PFSK-1 (cell line): ENCODE results near the gene KLHL24.

Experiments used
- FOXP2 ChIP-seq: optimal IDR thresholded peaks from 2 replicates; pipeline ENCODE3; 2011; ENCODE audit warnings: borderline replicate concordance, control low read depth, inconsistent platforms; ENCODE audit not compliant: insufficient read depth; ENCODE audit errors: extremely low read length, extremely low read depth
- POLR2AphosphoS5 ChIP-seq: IDR thresholded peaks from 2 replicates; pipeline ENCODE4 v1.6.1; 2012; ENCODE audit warnings: low read depth, mild to moderate bottlenecking, control low read depth, low read length, moderate library complexity
- REST ChIP-seq, 2 experiments: IDR thresholded peaks; 2 replicates each; pipeline versions ENCODE4 v1.6.1 to v1.8.0; 2011 to 2012; ENCODE audit warnings: low read depth in 2 of 2, low read length in 2 of 2, control low read depth in 1 of 2, inconsistent platforms in 1 of 2, mild to moderate bottlenecking in 1 of 2, moderate library complexity in 1 of 2; ENCODE audit not compliant: insufficient read depth in 1 of 2
- SIN3A ChIP-seq: IDR thresholded peaks from 2 replicates; pipeline ENCODE4 v1.6.1; 2012; ENCODE audit warnings: mild to moderate bottlenecking, low read length, moderate library complexity, borderline replicate concordance; ENCODE audit not compliant: insufficient read depth
- TAF1 ChIP-seq: IDR thresholded peaks from 2 replicates; pipeline ENCODE4 v1.6.1; 2012; ENCODE audit warnings: low read length, control low read depth, borderline replicate concordance; ENCODE audit not compliant: insufficient read depth

Gene KLHL24

GRCh38 chr3:183698318-183698751 lies 62.9 kb downstream of the KLHL24 start:
- TF ChIP-seq SIN3A, result no peak
- no peak for TF ChIP-seq FOXP2
- no peak for TF ChIP-seq REST (IDR thresholded peaks at IDR 0.05; ENCODE audit: insufficient read depth in 1 of 2, low read depth in 2 of 2, low read length in 2 of 2)
- no peak for TF ChIP-seq TAF1
- TF ChIP-seq POLR2AphosphoS5, result no peak

- no peak for TF ChIP-seq POLR2AphosphoS5
- no peak for TF ChIP-seq FOXP2
- TF ChIP-seq SIN3A, result no peak
- TF ChIP-seq TAF1, result no peak
- TF ChIP-seq REST (IDR thresholded peaks at IDR 0.05; ENCODE audit: insufficient read depth in 1 of 2, low read depth in 2 of 2, low read length in 2 of 2), result no peak
These were observed 63.3 kb downstream of the KLHL24 start for GRCh38 chr3:183698756-183699155.

GRCh38 chr3:183699238-183699947 lies 64.0 kb downstream of the KLHL24 start:
- TF ChIP-seq SIN3A (no peak), FOXP2 (no peak), POLR2AphosphoS5 (no peak), REST (IDR thresholded peaks at IDR 0.05; ENCODE audit: insufficient read depth in 1 of 2, low read depth in 2 of 2, low read length in 2 of 2) (no peak), TAF1 (no peak)

- TF ChIP-seq REST (IDR thresholded peaks at IDR 0.05; ENCODE audit: insufficient read depth in 1 of 2, low read depth in 2 of 2, low read length in 2 of 2), result no peak
- TF ChIP-seq FOXP2, result no peak
- no peak for TF ChIP-seq POLR2AphosphoS5
These were observed 66.3 kb downstream of the KLHL24 start for GRCh38 chr3:183701744-183702143.

GRCh38 chr3:183710231-183710630 lies 74.8 kb downstream of the KLHL24 start:
- TF ChIP-seq POLR2AphosphoS5 (no peak), REST (IDR thresholded peaks at IDR 0.05; ENCODE audit: insufficient read depth in 1 of 2, low read depth in 2 of 2, low read length in 2 of 2) (no peak), FOXP2 (no peak)
